GM18873 (cell line): Measurements from ENCODE around the gene MYF6.
"Not testable (repeated sequence)": the region's sequence is repeated elsewhere in the genome, so short reads cannot be mapped to it uniquely, and the experiment has no call there.

Experiments used
- ATAC-seq: cut with Tn5 transposase; IDR thresholded peaks from one replicate; pipeline ENCODE4 v1.9.1; 2021; ENCODE audit warnings: mild to moderate bottlenecking, moderate library complexity, moderate number of reproducible peaks; ENCODE audit not compliant: unreplicated experiment, low FRiP score

The MYF6 gene

DNA sequence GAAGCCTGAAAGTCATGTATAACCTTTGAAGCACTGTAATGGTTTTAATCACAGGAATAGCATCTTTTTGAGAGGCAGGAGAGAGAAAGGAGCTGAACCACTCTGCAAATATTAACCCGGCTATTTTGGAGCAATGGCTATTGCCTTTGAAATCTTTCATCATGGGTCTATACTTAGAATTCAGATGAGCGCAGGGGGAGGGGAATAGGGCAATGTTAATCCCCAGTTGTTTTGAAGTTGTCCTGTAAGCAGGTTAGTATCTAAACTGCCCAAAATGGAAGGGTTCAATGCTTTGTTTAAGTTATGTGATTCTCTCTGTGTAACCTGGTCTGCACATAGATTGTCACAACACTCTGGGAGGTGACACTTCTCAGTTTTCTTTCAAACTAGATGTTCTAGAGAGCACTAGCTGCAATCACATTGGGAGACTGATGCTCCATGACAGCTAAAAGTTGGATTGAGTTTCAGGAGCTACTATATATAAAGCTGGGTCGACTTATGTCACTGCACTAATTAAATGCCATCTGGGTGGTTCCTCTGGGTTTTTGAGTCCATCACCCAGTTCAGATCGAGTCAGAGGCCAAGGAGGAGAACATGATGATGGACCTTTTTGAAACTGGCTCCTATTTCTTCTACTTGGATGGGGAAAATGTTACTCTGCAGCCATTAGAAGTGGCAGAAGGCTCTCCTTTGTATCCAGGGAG is at the start of gene MYF6:
Gene MYF6 (plus strand): TSS at position 509 of the 704 bp plus-strand sequence. CDS start 86 bp downstream, at position 595.
- ATAC-seq, result no peak

DNA sequence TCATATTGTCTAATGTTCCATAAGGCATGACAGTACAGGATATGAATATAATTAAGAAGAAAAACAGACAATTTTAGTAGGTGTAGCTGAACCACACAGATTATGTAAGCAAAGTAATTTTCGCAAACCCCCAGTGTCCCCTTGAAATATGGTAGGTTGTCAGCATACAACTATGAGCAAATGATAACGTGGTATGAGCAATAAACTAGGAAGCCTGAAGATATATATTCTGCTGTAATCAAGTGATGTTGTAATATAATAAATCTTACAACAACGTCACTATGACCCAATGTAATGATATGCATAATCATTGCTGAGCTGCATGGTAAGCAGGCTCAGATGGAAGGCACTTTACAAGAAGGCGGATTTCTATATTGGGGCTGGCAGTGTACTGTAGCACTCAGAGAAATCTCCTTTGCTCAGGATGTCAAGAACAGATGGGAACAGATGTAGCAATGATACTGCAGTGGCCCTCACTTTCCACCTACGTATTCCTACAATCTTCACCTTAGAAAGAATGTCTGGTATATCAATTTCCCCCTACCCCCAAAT is 47.8 kb upstream of the MYF6 start:
- no peak for ATAC-seq

DNA sequence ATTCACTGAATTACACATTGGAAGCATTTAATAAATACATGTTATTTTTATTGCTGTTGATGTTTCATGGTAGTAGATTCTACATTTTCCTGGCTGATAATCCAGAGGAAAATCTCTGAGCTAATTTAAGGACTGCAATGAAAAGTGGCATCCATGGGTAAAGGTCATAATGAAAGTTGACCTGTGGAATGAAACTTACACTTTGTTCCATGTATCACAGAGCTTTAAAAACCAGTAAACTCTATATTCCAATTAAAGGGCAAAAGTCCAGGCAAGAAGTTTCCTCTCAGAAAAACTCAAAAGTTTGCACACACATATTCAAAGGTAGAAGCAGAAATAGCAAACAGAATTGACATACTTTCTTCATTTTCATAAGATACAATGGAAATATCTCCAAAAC is 44.8 kb upstream of the MYF6 start:
- no peak for ATAC-seq

- no peak for ATAC-seq
Measured at GRCh38 chr12:80670214-80670613, 37.2 kb upstream of the MYF6 start.

DNA sequence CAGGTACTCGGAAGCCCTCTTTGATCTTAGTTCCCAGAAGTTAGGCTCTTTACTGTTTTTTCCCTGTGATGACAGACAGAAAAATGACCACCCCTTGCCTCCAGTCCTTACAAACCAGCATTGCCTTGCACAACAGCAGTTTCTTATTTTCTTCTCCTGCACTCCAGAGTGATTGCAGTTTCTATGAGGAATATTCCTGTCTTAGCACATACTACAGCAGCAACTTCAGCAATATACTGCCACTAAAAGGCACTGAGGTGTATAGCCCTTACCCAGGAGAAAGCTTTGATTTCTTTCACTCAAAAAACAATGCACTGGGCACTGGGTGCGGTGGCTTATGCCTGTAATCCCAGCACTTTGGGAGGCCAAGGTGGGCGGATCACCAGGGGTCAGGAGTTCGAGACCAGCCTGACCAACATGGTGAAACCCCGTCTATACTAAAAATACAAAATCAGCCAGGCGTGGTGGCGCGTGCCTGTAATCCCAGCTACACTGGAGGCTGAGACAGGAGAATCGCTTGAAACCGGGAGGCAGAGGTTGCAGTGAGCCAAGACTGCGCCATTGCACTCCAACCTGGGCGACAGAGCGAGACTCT is 31.3 kb upstream of the MYF6 start:
- ATAC-seq, result not testable (repeated sequence)

DNA sequence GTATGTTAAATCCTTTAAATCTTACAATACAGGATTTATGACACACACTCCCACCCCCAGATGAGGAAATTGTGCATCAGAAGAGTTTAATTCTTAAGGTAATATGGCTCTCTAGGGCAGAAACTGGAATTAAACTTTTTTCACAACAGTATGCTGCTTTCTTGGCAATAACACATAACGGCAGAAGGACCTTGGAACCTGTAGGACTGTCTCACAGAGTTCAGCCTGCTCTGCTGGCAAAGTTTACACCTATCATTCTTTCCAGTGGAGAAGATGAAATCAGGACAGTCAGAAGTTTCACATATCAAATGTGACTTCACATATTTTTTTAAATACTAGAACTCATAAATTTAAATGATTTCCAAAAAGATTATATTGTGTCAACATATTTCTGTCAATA is 30.6 kb upstream of the MYF6 start:
- ATAC-seq, result no peak

DNA sequence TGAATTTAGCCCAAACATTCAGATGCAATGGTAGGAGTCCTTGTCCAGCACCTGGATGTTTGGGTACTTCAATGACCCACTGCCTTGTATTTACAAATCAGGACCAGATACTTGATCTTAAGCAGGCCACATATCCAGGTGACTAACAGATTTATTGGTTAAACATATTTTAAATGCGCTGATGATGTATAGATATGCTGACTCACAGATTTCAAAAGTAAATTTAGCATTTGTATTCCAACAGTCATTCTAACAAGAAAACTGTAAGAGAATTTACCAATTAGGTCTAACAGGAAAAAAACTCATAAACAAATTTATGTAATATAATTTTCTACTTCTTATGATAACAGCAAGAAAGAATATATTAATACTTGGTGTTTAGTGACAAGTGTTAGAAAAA is 29.4 kb upstream of the MYF6 start:
- no peak for ATAC-seq

DNA sequence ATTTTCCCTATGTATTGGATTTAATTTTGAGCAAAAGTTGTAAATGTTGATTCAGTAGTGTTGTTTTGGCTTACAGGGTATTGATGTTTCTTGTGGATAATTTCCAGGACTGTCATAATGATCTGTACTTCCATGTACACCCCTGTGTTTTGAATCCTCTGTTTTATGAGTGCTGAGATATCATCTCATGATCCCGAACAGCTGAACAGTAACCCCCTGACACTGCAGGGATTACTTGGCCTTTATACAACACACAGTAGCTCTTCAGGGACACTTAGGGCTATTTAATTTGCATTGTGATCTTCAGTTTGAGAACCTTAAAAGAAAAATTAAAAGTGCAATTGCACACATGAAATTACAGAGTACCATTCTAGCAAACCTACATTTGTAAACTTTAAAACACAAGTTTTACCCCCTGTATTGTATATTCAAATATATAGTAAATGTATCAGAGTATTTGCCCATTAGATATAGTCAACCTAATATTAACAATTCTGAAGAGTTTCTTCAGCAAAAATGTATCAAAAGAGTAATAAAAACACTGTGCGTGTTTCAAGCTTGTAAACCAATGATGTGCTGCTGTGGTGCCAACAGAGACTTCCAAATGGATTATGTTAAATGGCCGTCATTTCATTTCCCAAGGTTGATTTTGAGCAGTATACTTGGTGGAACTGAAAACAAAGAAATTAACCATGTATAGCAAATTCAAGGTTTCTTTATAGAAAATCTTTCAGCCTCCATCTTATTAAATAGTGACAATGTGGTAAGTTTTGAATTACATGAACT is 27.9 kb upstream of the MYF6 start:
- ATAC-seq, result no peak

GRCh38 chr12:80681287-80681686 is 26.1 kb upstream of the MYF6 start:
- peak; percentile 72 for ATAC-seq

DNA sequence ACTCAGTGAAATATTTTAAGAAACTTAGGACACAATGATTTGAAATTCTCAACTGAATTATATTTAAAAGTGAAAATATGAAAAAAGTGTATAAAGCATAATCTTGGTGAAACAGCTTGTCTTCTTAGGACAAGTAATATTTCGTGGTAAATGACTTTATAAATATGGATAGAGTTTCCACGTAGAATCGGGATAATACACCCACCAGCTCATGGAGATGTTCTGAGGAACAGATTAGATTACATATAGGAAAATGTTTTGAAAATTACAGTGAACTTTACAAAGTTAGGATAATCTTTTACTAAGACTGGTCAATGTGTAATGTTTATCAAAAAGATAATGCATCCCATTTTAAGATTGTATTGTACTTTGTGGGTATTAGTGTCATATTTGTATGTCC is 25.6 kb upstream of the MYF6 start:
- ATAC-seq, result no peak

- ATAC-seq, result no peak
Measured at GRCh38 chr12:80684077-80684495, 23.3 kb upstream of the MYF6 start.

- ATAC-seq, result no peak
Measured at GRCh38 chr12:80690090-80690489, 17.3 kb upstream of the MYF6 start.

DNA sequence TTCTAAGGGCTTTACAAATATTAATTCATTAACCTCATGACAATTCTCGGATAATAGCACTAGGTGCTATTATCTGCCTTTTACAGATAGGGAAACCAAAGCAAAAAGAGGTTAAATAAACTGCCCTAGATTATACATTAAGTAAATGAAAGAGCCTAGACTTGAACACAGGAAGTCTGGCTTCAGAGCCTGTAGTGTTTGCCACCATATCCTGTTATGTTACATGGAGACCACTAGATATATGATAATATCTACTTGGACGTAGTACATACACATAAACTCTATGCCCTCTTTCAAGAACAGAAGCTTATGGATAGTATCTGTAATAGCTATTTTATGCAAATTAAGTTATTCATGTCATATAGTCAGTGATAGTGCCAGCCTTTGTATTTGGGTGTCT is 16.9 kb upstream of the MYF6 start:
- ATAC-seq, result no peak

GRCh38 chr12:80692114-80692513 is 15.3 kb upstream of the MYF6 start:
- no peak for ATAC-seq

GRCh38 chr12:80697270-80697887 is 10.1 kb upstream of the MYF6 start:
- ATAC-seq, result no peak

DNA sequence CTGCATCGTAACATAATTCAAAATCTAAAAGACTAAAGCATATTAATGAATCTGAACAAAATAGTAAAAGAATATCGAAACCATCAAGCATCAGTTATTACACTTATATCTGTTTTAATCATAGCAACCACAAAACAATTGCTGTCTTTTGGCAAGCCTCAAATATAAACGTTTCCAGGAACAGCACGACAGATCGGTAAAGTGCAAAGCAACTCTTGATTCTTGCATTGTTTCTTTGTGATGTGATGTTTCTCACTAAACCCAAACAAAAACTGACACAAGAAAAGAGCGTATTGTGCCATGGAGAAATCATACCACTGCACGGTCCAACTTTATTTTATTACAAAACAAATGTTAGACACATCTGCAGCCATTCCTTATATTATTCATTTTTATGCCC is 9.2 kb upstream of the MYF6 start:
- ATAC-seq, result no peak

DNA sequence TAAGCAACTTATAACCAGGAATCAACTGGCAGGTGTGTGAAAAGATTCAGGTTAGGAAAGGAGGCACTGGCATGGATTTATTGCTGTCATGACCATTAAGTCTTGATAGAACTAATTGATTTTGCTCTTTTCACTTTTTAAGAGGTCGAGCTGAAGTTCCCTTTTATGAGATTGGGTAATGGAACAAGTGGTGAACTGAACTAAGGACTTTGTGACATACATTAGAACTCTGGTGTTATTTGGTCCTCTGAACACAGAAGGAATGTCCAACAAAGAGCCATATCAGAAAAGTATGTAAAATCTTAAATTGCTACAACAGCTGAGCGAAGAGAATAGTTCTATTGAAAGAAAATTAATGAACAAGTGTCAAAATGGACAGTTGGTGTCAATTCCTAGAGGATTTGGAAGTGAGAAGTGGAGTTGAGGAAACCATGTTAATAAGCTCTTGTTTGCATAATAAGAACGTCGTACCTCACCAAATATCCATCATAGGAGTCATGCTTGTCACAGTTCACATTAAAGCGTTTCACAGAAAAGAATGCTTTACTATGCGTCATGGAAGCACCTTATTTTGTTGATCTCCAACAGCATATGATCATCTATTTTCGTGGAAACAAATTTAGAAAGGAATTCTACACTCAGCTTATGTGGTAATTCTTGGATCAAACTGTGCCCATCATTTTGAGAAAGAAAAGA is 8.4 kb upstream of the MYF6 start:
- no peak for ATAC-seq

DNA sequence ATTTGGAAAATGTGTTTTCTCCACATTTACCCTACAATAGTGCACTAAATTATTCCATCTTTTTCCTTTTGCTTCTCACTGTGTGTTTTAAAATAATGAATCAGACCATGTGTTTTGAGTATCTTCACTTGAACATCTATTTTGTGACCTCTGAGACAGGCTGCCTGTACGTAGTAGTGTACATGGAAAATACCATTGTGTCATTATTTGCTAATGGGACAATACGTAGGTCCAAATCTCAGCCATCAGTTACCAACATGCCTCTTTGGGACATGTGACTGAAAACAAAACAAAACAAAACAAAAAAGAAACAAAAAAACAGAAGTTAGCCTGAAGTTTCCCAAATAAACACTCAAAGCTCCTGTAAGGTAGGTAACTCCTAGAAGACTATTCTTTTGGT is 7.1 kb upstream of the MYF6 start:
- no peak for ATAC-seq

GRCh38 chr12:80701388-80701787 is 6.0 kb upstream of the MYF6 start:
- no peak for ATAC-seq
